Measurements from ENCODE around the gene PLPP6.

GRCh38 chr9:4663956-4664355, 1.9 kb downstream of the PLPP6 start:
- TF ChIP-seq, protein P1, sequence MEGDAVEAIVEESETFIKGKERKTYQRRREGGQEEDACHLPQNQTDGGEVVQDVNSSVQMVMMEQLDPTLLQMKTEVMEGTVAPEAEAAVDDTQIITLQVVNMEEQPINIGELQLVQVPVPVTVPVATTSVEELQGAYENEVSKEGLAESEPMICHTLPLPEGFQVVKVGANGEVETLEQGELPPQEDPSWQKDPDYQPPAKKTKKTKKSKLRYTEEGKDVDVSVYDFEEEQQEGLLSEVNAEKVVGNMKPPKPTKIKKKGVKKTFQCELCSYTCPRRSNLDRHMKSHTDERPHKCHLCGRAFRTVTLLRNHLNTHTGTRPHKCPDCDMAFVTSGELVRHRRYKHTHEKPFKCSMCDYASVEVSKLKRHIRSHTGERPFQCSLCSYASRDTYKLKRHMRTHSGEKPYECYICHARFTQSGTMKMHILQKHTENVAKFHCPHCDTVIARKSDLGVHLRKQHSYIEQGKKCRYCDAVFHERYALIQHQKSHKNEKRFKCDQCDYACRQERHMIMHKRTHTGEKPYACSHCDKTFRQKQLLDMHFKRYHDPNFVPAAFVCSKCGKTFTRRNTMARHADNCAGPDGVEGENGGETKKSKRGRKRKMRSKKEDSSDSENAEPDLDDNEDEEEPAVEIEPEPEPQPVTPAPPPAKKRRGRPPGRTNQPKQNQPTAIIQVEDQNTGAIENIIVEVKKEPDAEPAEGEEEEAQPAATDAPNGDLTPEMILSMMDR (IDR thresholded peaks at IDR 0.05), result no peak
- TF ChIP-seq POLR2A (IDR thresholded peaks at IDR 0.05), result no peak
